ENCODE results near the gene TMEM170A.

DNA sequence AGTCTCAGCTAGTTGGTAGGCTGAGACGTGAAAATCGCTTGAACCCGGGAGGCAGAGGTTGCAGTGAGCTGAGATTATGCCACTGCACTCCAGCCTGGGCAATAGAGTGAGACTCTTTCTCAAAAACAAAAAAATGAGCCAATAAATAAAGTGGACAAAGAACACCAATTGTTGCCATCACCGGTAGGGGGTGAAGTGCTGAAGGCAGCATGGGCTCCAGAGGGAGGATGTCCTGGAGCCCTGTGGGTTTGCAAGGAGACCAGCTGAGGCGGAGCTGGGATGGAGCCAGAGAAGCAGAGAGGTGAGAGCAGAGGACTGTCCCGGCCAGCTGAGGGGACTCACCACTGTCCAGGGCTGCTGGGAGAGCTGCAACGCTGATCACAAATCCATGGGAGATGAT lies 17.0 kb upstream of the TMEM170A start:
- TF ChIP-seq, protein P1, sequence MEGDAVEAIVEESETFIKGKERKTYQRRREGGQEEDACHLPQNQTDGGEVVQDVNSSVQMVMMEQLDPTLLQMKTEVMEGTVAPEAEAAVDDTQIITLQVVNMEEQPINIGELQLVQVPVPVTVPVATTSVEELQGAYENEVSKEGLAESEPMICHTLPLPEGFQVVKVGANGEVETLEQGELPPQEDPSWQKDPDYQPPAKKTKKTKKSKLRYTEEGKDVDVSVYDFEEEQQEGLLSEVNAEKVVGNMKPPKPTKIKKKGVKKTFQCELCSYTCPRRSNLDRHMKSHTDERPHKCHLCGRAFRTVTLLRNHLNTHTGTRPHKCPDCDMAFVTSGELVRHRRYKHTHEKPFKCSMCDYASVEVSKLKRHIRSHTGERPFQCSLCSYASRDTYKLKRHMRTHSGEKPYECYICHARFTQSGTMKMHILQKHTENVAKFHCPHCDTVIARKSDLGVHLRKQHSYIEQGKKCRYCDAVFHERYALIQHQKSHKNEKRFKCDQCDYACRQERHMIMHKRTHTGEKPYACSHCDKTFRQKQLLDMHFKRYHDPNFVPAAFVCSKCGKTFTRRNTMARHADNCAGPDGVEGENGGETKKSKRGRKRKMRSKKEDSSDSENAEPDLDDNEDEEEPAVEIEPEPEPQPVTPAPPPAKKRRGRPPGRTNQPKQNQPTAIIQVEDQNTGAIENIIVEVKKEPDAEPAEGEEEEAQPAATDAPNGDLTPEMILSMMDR (IDR thresholded peaks at IDR 0.05; ENCODE audit: insufficient read depth, low read depth, low read length): no peak
- no peak for TF ChIP-seq EZH2 (IDR thresholded peaks at IDR 0.05; ENCODE audit: insufficient read depth, low read length)
